A204.1 (cell line): ENCODE results near the gene OR56B4.
"Not testable (repeated sequence)": the region's sequence is repeated elsewhere in the genome, so short reads cannot be mapped to it uniquely, and the experiment has no call there.

Experiments
- FAIRE-seq: peaks from 2 replicates; lab custom pipeline; 2012; peaks lifted over from hg19 to GRCh38; lab: Jason Lieb, UNC

Gene OR56B4, protein sequence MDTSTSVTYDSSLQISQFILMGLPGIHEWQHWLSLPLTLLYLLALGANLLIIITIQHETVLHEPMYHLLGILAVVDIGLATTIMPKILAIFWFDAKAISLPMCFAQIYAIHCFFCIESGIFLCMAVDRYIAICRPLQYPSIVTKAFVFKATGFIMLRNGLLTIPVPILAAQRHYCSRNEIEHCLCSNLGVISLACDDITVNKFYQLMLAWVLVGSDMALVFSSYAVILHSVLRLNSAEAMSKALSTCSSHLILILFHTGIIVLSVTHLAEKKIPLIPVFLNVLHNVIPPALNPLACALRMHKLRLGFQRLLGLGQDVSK

DNA sequence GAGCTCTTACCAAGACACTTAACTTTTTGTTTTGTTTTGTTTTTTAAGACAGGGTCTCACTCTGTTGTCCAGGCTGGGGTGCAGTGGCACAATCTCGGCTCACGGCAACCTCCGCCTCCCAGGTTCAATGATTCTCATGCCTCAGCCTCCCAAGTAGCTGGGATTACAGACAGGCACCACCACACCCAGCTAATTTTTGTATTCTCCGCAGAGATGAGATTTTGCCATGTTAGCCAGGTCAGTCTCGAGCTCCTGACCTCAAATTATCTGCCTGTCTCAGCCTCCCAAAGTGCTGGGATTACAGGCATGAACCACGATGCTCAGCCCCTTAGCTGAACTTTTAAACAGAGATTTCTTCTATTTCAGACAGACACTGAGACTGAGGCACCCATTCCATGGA, at the start of gene OR56B4:
Gene OR56B4, plus strand, starts transcription at position 301 of the 400 bp plus-strand sequence. Its CDS starts 95 bp downstream, at position 396.
- not testable (repeated sequence) for FAIRE-seq

DNA sequence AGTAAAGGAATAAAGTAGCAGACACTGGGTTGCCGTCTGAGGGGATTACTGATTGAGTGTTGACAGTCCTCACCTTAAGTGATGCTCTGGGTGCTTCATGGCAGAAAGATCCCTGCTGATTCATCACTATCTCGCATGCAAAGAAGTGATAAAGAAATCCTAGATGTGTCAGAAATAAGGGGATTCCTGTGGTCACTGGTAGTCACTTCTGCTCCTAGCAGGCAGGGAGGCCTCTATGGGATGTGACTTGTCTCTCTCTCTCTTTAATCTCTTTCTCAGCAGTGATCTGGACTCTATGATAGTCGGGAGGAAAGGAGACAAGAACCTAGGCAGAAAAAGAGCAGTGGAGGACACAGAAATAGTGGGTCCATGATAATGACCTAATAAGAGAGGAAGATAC, 46.0 kb upstream of the OR56B4 start:
- FAIRE-seq, result no peak

DNA sequence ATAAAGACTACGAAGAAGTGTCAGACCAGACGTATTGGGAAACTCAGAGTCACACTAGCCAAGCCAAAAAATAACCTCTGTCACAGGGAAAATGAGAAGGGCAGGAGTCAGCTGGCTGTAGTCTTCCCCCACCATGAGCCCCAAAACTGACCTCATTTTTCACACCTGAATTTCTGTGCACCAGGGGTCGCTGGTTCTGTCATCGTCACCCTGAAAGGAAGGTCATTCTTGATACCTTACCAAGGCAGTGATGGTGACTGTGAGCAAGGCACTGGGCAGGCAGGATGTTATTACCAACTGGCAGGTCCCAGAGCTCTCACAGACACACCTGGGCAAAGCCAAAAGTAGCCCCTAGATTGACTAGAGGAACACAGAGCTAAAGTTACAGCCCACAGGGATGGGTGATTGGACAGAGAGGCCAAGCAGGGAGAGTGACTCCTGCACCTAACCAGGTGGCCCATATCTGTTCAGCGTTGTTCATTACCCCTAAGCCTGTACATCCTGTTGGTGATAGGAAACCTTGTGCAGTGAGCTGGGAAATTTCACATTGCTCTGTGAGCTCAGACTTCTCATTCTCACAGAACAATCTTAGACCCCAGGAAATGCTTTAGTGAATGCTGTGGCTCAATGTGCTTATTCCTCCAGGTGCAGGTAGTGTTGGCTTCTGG, 44.7 kb upstream of the OR56B4 start:
- FAIRE-seq, result no peak

DNA sequence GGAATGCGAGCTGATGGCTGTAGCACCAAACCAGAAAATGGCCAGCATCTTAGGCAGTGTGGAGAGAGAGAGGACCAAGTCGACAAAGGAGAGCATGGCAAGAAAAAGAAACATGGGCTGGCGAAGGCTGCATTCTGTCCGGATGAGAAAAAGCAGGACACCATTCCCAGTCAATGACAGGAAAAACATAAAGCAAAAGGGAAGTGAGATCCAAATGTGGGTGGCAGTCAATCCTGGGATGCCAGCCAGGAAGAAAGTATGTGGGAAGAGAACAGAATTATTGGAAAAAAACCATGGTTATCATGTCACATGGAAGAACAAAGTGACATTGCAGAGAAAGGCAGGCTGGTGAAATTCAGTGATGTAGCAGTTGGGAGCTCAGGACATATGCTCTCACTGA, 40.0 kb upstream of the OR56B4 start:
- no peak for FAIRE-seq

DNA sequence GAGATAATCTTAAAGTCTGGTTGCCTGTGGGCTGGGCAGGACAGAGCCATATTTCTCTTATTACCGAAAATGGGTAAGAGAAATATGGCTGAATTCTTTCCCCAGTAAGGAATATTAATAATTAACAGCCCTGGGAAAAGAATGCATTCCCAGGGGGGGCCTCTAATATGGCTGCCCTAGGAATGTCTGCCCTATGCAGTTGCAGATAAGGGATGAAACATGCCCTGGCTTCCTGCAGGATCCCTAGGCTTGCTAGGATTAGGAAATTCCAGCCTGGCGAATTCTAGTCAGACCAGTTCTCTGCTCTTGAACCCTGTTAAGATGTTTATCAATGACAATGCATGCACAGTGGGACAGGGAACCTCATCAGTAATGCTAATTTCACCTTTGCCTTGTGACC, 31.0 kb upstream of the OR56B4 start:
- FAIRE-seq, result not testable (repeated sequence)

DNA sequence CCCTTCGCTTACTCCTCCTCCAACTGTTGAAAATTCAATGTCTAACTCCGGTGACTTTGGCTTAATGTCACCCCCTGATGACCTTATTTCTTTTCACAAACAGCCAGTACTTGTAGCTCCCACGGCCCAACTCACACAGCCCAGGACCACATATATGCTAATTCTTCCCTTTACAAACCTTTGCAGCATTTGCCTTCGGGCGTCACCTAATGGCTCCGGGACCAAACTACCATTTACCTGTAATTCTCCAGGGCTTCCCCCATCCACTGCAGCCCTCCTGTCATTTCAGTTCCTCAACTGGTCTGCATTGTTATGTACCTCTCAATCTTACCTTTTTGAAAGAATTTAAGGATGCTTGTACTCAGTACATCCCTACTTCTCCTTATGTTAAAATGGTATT, 29.8 kb upstream of the OR56B4 start:
- no peak for FAIRE-seq

DNA sequence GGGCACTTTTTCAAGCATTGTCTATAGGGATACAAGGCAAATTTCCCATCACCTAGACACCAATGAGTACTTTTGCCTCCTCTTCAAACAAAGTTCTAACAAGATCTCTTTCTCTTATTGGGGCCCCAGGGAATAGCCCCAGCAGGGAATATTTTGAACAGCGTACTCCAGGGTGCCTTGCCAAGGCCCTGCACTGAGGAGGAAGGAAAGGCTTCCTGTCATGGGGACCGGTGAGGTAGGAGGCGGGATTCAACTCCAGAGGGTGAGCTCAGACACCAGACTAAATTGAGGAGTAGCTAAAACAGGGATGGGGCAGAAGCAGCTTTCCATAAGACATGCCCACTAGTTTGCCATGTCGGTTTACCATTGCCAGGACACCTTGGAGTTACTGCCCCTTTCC, 28.0 kb upstream of the OR56B4 start:
- FAIRE-seq, result no peak

DNA sequence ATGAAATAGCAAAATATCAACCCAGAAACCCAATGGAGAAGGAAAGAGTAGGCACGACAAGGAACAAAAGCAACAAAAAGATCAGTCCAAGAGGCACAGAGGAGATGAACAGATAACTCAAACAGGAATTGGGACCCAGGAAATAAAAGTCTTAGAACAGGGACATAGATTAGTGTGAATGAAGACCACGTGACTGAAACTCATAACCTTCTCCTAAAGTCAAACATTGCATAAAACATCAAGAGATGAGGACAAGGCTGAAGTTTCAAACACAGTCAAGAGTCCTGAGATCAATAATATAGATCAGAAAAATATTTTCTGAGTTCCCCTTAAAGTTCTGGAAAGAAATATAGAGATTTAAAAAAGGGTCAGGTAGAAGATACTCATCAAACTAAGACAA, 24.4 kb upstream of the OR56B4 start:
- no peak for FAIRE-seq

DNA sequence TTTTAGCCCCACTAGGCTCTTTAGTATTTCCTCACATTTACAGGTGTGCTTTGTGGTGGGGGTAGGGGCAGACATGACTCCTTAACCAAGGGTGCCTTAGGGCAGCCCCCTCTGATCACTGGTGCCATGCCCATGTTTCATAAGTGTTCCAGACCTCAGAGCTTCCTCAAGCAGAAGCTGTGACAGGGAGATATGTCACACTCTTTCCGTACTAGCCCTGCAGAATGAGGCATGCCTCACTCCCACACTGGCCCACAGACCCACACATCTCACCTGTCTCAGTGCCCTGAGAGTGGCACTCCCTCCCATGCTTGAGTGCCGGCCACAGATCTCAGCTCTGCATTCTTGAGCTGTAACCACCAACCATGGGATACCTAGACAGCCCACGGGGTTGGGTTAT, 22.9 kb upstream of the OR56B4 start:
- no peak for FAIRE-seq

DNA sequence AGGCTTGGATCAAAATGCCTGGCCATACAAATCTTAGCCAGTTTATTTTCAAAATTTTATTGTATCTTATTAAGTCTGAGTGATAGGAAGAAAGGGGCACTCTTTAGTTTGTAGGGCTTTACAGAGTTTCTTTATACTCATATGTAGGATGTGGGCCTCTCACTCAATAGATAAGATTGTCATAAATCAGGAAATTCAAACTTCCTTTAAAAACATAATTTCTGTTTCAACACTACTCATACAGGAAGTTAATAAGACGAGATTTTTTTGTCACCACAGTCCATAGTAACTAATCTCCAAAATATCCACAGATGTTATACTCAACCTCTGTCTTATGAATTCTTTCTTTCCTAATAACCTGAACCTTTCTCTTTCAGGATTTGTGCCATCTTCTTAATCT, 13.3 kb upstream of the OR56B4 start:
- FAIRE-seq, result no peak

DNA sequence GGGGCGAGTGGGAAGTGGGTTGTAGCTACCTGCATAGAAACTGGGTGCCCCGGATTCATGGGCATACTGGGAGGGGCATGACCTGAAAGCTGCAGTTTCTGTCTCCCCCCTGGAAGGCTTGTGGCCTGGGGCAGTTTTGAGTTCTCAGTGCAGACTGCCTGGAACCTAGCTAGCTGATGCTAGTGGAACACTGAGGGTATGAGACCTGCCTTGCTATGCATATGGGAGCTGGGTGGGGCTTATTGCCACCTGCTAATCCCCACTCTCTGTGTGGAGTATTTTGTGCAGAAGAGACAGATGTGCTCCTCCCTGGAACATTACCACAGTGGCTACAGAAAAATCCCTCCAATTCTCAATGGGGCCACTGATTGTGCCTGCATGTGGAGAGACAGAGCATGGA, 11.7 kb upstream of the OR56B4 start:
- FAIRE-seq, result no peak

DNA sequence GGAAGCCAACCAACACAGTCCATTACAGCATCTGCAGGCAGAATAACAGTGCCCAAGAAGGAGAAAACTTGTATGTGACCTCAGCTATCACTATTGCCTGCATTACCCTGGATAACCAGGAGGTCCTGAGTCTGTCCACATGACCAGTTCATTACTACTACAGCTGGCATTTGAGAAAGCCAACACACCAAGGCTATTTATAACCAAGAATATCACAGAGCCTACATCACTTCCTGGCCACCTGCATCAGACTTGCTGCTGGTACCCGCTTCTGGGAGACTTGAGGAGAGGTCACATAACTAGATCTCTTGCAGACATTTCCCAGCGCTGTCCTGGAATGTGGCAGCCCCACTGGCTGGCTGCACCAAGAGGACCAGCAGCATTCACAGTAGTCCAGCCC, 11.1 kb upstream of the OR56B4 start:
- no peak for FAIRE-seq

DNA sequence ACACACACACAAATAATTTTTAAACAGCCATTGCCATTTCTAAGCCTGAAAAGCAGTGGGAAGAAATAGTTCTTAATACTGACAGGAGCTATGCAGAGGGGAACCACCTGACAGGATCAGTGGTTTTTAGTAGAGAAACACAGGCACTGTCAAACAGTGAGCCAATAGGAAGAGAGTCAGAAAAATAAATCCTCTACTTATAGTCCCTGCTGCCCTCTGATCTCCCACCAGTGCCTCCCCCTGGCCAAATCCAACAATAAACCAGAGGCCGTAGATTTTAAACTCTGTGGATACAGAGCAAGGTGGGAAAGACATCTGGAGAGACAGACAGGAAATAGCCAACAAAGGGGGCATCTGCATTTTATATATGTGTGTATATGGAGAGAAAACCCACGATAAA, 7.9 kb upstream of the OR56B4 start:
- no peak for FAIRE-seq

DNA sequence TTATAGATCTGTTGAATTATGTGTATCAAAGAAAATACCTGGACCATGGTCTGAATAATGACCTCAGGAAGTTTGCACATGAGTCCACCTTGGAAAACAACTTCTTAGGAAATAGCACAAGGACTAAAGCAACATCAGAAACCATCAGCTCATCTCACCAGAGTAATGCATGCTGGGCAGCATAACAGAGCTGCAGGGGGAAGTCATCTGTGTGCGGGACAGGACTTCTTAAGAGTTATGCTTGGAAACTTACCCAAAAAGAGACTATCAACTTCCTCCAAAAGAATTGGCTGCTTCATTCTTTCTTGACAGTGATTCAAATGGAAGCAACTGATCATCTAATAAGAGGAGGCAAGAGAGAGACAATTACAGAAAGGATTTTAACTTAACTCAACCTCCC, 2.5 kb downstream of the OR56B4 start:
- no peak for FAIRE-seq

DNA sequence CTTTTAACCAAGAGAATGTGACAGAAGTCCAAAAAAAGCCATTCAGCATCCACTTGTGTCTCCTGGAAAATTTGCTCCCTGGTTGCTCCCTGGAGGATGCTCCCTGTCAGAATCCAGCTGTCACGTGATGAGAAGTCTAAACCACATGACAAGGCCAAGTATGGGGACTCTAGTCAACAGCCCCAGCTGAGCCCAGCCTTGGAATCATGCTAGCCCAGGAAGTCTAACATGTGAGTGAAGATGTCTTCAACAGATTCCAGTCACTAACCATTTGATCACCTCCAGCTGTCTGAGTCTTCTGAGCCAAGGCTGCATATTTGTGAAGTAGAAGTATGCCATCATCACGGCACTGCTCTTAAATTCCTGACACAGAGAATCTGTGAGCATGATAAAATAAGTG, 4.2 kb downstream of the OR56B4 start:
- no peak for FAIRE-seq

DNA sequence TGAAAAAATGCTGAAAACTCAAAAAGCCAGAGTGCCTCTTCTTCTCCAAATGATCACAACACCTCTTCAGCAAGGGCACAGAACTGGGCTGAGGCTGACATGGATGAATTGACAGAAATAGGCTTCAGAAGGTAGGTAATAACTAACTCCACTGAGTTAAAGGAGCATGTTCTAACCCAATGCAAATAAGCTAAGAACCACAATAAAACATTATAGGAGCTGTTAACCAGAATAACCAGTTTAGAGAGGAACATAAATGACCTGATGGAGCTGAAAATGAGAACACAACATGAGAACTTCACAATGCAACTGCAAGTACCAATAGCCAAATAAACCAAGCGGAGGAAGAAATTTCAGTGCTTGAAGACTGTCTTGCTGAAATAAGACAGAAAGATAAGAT, 9.2 kb downstream of the OR56B4 start:
- FAIRE-seq, result no peak

DNA sequence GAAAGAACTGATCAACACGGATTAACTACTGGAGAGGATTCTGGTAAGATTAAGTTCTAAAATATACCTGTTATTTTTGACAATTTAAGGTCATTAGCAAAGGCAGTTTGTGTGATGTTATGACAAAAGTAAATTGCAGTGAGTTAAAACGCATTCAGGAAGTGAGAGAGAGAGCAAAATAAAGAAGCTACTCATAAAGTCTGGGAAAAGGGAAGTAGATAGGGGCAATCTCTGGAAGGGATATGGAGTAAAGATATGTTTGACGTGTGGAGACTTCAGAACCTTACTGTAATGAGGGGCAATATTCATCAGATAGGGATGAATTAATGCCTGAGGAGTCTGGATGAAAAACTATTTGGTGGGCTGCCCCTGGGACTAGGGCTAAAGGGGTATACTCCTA, 16.8 kb downstream of the OR56B4 start:
- FAIRE-seq, result no peak

DNA sequence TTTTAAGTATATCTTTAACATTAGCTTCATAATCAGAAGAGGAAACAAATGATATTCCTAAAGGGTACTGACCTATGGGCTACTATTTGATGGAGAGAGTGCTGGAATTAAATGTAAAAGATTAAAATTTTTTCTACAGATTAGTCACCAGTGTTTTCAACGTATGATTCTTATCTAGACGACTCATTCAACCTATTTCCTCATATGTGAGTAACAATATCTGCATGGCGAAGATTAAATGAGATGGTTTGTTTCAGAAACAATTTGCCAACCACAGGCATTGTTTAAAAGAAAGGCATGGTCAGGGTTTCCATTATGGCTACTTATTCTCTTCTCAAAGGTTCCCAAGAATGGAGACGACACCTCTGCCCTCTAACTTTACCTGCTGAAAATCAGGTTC, 20.4 kb downstream of the OR56B4 start:
- no peak for FAIRE-seq

DNA sequence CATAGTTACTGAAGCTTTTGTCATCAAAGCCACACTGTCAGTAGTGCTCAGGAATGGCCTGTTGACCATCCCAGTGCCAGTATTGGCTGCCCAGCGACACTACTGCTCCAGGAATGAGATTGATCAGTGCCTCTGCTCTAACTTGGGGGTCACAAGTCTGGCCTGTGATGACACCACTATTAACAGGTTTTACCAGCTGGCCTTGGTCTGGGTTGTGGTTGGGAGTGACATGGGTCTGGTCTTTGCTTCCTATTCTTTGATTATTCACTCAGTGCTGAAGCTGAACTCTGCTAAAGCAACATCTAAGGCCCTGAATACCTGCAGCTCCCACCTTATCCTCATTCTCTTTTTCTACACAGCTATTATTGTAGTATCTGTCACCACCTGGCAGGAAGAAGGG, 21.5 kb downstream of the OR56B4 start:
- no peak for FAIRE-seq

DNA sequence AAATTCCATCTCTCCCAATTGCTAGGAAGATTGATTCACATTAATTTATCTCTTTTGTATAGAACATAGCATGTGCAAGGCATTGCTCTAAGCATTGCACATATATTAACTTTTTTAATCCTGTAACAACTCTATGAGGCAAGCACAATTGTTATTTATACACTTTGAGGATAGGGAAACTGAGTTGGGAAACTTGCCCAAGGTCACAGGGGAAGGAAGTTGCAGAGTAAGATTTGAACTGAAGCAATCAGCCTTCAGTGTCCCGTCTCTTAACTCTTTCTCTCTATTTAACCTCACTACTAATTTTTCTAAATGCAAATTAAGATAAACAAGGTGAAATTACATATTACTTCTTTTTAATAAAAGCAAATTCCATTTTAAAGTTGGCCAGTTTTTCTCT, 22.2 kb downstream of the OR56B4 start:
- FAIRE-seq, result no peak

DNA sequence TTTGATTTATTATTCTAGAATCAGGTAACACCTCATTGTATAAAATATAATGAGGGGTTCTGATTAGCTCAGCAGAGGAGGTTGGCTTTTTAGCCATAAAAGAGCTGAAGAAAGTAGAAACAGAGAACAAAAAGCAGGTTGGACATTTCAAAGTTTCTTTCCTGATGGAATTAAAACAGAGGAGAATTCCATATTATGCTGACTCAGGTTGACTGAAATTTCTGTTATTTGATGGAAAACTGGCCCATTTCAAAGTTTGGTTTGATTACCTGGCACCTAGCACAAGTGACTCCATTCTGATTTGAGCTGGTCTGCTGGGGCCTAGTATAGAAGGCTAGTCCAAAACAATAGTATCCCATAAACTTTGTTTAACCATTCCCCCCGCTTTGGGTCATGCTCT, 24.9 kb downstream of the OR56B4 start:
- FAIRE-seq, result no peak

DNA sequence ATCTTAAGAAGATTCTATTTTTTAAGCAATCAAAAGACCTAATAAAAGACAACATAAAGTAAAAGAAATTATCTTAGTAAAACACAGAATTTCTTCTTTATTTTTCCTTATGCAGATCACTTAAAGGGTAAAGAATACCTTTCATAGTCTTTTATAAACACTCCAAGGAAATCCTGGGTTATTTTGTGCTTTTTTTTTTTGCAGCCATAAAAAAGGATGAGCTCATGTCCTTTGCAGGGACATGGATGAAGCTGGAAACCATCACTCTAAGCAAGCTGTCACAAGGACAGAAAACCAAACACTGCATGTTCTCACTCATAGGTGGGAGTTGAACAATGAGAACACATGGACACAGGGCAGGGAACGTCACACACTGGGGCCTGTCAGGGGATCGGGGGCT, 28.5 kb downstream of the OR56B4 start:
- FAIRE-seq, result not testable (repeated sequence)

DNA sequence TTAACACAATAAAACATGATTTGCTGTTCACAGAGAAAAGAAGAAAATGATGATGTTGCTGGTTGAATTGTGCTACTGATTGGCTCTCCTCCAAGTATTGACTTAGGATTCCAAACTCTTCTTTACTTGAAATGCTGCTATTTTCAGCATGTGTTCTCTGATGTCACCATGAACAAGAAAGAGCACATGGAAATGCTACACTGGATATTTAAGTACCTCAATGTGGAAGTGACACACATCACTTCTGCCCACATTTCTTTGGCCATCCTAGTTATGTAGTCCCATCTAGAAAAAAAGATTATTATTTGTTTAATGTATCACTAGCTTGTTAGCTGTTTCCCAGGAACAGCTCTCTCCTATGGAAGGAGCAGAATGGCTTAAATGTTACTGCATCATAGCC, 35.5 kb downstream of the OR56B4 start:
- no peak for FAIRE-seq

DNA sequence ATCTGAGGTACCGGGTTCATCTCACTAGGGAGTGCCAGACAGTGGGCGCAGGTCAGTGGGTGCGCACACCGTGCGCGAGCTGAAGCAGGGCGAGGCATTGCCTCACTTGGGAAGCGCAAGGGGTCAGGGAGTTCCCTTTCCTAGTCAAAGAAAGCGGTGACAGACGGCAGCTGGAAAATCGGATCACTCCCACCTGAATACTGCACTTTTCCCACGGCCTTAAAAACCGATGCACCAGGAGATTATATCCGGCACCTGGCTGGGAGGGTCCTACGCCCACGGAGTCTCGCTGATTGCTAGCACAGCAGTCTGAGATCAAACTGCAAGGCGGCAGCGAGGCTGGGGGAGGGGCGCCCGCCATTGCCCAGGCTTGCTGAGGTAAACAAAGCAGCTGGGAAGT, 36.3 kb downstream of the OR56B4 start:
- FAIRE-seq, result not testable (repeated sequence)
